Measurements from ENCODE around the gene LPGAT1. TPM values are rescaled to one million over a fixed set of nuclear protein-coding genes. Genes with fewer than 3 reads are reported as not detected.

Gene LPGAT1
- total RNA-seq, 4 donors from 2014 or later, result 19.3 to 345 (median 37.4) TPM

- H3K9me3 ChIP-seq, result no peaks in the 10 kb centered on the region
- intact Hi-C loops (cut with DNase I; ENCODE audit: low total_unique reads) (no loop called here), in situ Hi-C loops (cut with MboI; ENCODE audit: low pct_ligation_motif_present in 1 of 4, low pct_unique_long_range_greater_than_20kb in 1 of 4, low sequenced_read_pairs in 3 of 4) (no loop called here)
- H3K36me3 ChIP-seq, result peaks cover 0 to 6% (median 0%) of the 10 kb centered on the region in 4 donors
- no peak overlapping the region for H3K27ac ChIP-seq
- H3K27me3 ChIP-seq, result no peaks in the 10 kb centered on the region
- no peak for DNase-seq
- no peaks in the 10 kb centered on the region for H3K4me1 ChIP-seq
- TF ChIP-seq POLR2A (IDR thresholded peaks at IDR 0.05), result no peak
- TF ChIP-seq EP300 (IDR thresholded peaks at IDR 0.05; ENCODE audit: low read depth), result no peak
- no peak for TF ChIP-seq CTCF (IDR thresholded peaks at IDR 0.05)
- no peak for TF ChIP-seq POLR2AphosphoS5 (IDR thresholded peaks at IDR 0.05)
- H3K4me3 ChIP-seq, result no peak overlapping the region
These were observed 69.2 kb downstream of the LPGAT1 start for GRCh38 chr1:211761400-211761799.

DNA sequence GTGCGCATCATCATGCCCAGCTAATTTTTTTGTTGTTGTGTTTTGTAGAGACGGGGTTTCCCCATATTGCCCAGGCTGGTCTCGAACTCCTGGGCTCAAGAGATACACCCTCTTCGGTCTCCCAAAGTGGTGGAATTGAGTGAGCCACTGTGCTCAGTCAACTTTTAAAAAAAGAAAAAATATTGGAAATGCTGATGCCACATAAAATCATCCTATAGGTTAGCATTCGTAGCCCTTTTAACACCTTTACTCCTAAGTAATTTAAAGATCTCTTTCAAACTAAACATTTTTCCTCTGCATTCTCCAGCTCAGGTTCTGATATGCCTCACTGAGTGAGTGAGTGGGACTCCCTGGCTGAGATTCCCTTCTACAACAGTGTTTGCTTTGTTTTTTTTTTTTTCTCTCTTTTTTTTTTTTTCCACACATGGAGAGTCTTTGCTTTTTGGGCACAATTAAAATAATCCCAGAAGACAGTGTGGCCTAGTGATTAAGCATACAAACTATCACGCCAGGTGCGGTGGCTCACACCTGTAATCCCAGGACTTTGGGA is 74.0 kb downstream of the LPGAT1 start:
- no peak for TF ChIP-seq EP300 (IDR thresholded peaks at IDR 0.05; ENCODE audit: low read depth)
- TF ChIP-seq POLR2A (IDR thresholded peaks at IDR 0.05), result no peak
- no peak for TF ChIP-seq POLR2AphosphoS5 (IDR thresholded peaks at IDR 0.05)
- no peak for TF ChIP-seq CTCF (IDR thresholded peaks at IDR 0.05)
- H3K27me3 ChIP-seq, result no peaks in the 10 kb centered on the region
- WGBS, 2 donors (ENCODE audit: low coverage in 1 of 2), result 97 to 100% methylated on average over 4 to 7 of the region's 7 CpGs
- no peaks in the 10 kb centered on the region for H3K4me1 ChIP-seq
- no peak overlapping the region for H3K27ac ChIP-seq
- in situ Hi-C loops (cut with MboI; ENCODE audit: low pct_ligation_motif_present in 1 of 4, low pct_unique_long_range_greater_than_20kb in 1 of 4, low sequenced_read_pairs in 3 of 4) (no loop called here), intact Hi-C loops (cut with DNase I; ENCODE audit: low total_unique reads) (no loop called here)
- H3K4me3 ChIP-seq, result no peak overlapping the region
- H3K9me3 ChIP-seq, result no peaks in the 10 kb centered on the region
- DNase-seq, result no peak
- H3K36me3 ChIP-seq, result peaks cover 0 to 6% (median 0%) of the 10 kb centered on the region in 4 donors

DNA sequence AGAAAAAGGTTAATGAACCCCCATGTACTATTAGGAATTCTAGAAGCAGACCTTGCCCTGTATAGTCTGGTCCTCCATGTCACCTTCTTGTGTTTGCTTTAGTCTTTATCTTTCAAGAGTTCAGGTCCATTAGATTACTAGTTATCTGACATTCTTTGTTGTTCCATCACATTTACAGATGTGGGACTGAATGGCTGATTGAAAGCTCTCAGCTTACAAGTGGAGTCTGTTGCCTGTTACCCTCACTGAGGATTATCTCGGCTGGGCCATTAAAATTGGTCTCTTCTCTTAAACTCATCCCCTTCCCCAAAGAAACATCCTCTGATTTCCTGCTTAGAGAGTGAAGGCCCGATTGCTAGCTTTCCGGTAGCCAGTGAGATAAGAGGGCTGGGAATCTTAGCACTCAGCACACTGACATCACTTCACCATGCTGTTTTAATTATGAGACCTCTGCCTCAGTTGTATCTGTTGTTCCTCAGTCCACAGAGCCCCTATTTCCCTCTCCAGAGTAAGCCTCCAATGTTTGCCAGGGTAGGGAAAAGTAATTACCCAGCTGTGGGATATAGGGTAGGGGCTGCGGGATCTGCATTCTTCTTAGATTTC is 76.8 kb downstream of the LPGAT1 start:
- no peak overlapping the region for H3K4me3 ChIP-seq
- no peaks in the 10 kb centered on the region for H3K27me3 ChIP-seq
- no peaks in the 10 kb centered on the region for H3K9me3 ChIP-seq
- intact Hi-C loops (cut with DNase I; ENCODE audit: low total_unique reads) (no loop called here), in situ Hi-C loops (cut with MboI; ENCODE audit: low pct_ligation_motif_present in 1 of 4, low pct_unique_long_range_greater_than_20kb in 1 of 4, low sequenced_read_pairs in 3 of 4) (no loop called here)
- no peak for DNase-seq
- TF ChIP-seq EP300 (IDR thresholded peaks at IDR 0.05; ENCODE audit: low read depth), result no peak
- H3K4me1 ChIP-seq, result no peaks in the 10 kb centered on the region
- WGBS, 2 donors (ENCODE audit: low coverage in 1 of 2), result 94 to 95% methylated on average over 3 to 4 of the region's 4 CpGs
- H3K36me3 ChIP-seq, result peaks cover 0 to 28% (median 2%) of the 10 kb centered on the region in 4 donors
- H3K27ac ChIP-seq, result no peak overlapping the region

- in situ Hi-C loops (cut with MboI; ENCODE audit: low pct_ligation_motif_present in 1 of 4, low pct_unique_long_range_greater_than_20kb in 1 of 4, low sequenced_read_pairs in 3 of 4), result no loop called here
- Histone ChIP-seq H3K27me3 (no peaks in the 10 kb centered on the region), H3K4me1 (no peaks in the 10 kb centered on the region), H3K4me3 (no peak overlapping the region), H3K36me3 (peaks cover 0 to 32% (median 2%) of the 10 kb centered on the region in 4 donors), H3K27ac (no peak overlapping the region), H3K9me3 (no peaks in the 10 kb centered on the region)
- TF ChIP-seq POLR2A (IDR thresholded peaks at IDR 0.05), result no peak
- no peak for TF ChIP-seq CTCF (IDR thresholded peaks at IDR 0.05)
- no peak for TF ChIP-seq POLR2AphosphoS5 (IDR thresholded peaks at IDR 0.05)
- TF ChIP-seq EP300 (IDR thresholded peaks at IDR 0.05; ENCODE audit: low read depth), result no peak
- intact Hi-C loops (cut with DNase I; ENCODE audit: low total_unique reads), result no loop called here
- WGBS, 2 donors (ENCODE audit: low coverage in 1 of 2), result 23 to 42% methylated on average over 1 to 2 of the region's 2 CpGs
- DNase-seq, result no peak
These were observed 77.5 kb downstream of the LPGAT1 start for GRCh38 chr1:211752951-211753486.

All from transverse colon (tissue), 4 donors.